ENCODE data around the gene METAP1.
A peak's percentile ranks its signal among the peaks of the same experiment; 100 is the strongest.
"Not testable (repeated sequence)": the region's sequence is repeated elsewhere in the genome, so short reads cannot be mapped to it uniquely, and the experiment has no call there.

Gene METAP1

GRCh38 chr4:98995183-98996055, at the start of gene METAP1:
TSS of gene METAP1 (plus strand) at chr4:98995721. CDS start at chr4:98995754, 33 bp downstream.
- DNase-seq (ENCODE audit: low read depth): peak; percentile 84

GRCh38 chr4:98946359-98946758, 49.2 kb upstream of the METAP1 start:
- no peak for DNase-seq (ENCODE audit: low read depth)

GRCh38 chr4:98950925-98951324, 44.6 kb upstream of the METAP1 start:
- no peak for DNase-seq (ENCODE audit: low read depth)

GRCh38 chr4:98951710-98952109, 43.8 kb upstream of the METAP1 start:
- DNase-seq (ENCODE audit: low read depth): no peak

DNA sequence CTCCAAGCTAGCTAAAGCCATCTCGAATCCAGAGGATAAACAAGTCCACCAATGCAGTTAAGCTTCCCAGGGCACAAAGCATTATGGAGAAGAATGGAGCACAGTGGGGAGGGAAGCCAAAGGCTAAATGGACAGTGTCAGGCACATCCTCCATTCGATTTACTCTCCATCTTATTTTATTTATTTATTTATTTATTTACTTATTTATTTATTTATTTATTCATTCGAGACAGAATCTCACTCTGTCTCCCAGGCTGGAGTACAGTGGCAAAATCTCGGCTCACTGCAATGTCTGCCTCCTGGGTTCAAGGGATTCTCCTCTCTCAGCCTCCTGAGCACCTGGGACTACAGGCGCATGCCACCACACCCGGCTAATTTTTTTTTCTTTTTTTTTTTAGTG, 40.3 kb upstream of the METAP1 start:
- DNase-seq (ENCODE audit: low read depth): no peak

GRCh38 chr4:98958065-98958464, 37.5 kb upstream of the METAP1 start:
- no peak for DNase-seq (ENCODE audit: low read depth)

GRCh38 chr4:98959411-98959810, 36.1 kb upstream of the METAP1 start:
- DNase-seq (ENCODE audit: low read depth): no peak

GRCh38 chr4:98961770-98962169, 33.8 kb upstream of the METAP1 start:
- no peak for DNase-seq (ENCODE audit: low read depth)

DNA sequence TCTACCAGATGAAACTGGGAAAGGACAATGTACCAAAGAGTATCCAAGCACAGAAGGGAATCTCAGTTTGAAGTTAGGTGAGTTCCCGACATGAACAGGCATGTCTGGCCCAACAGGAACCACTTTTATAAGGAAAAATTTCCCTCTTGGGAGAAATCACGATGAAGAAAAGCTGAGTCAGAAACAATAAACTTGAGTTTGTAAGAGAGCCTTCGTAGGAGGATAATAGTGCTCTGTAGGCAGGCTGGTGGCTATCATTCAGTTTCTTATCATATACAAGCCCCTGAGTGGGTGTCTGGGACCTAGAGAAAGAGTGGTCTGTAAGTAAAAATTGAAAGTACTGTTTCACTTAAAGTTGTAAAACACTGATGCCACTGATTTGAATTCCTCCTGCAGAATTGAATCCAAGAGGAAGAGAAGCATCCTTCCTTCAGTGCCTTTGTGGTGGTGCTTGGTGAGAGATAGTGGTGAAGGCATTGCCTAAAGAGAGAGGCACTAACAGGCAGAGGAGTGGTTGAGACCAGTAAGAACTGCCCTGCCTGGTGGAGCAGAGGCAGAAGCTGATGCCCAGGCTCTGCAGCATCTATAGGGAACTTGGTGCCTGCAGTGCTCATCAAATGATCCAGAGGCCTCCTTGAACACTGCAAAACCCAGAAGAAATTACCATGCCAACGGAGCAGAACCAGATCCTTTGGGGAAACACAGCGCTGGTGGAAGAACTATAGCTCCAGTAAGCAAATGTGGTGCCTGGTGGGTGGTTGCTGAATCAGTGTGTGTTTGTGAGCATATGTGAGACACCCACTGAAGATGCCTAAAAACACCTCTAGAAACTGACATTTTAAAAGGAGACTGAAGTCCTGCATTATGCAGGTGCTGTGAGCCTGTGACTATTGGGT, 31.7 kb upstream of the METAP1 start:
- no peak for DNase-seq (ENCODE audit: low read depth)

DNA sequence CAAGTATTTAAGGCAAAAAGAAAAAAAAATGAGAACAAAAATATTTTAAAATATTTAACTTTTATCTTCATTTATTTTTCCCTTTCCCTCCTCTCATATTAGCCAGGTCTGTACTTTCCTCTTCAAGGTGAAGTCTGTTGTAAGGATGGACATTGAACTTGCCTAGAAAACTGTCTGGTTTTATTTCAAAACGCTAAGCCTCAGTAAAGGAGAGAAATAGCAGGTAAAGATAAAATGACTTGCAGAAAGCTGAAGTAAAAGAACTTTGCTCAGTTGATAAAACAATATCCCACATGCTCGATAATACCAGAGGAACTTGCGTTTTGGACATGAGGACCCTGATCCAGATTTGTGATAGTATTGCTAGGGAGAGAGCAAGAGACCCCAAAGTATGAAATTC, 28.6 kb upstream of the METAP1 start:
- no peak for DNase-seq (ENCODE audit: low read depth)

DNA sequence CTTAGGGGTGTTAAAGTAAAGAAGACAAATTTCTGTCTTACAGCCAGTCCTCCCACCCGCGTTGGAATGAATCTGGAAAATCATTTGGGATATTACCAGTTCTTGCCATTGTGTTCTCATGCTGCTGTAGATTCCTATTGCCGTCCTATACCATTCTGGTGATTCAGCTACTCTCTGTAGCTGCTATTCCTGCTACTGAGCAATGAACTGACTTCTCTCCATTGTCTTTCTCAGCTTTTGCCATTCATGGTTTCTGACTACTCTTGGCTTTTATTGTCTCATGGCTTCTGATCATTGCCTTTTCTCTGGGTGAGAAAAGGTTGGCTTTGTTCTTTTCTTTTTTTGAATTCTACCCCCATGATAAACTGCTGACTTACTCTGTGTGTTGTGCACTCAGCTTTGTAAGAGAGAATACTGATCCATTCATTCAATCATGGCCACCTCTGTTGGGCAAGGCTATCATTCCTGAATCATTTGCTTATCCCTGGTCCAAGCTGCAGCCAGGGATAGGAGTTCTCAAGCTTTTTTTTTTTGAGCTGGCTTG, 27.7 kb upstream of the METAP1 start:
- DNase-seq (ENCODE audit: low read depth): no peak

- DNase-seq (ENCODE audit: low read depth): no peak
Observed at GRCh38 chr4:98969878-98970785, 25.4 kb upstream of the METAP1 start.

- DNase-seq (ENCODE audit: low read depth): no peak
Observed at GRCh38 chr4:98976716-98977115, 18.8 kb upstream of the METAP1 start.

DNA sequence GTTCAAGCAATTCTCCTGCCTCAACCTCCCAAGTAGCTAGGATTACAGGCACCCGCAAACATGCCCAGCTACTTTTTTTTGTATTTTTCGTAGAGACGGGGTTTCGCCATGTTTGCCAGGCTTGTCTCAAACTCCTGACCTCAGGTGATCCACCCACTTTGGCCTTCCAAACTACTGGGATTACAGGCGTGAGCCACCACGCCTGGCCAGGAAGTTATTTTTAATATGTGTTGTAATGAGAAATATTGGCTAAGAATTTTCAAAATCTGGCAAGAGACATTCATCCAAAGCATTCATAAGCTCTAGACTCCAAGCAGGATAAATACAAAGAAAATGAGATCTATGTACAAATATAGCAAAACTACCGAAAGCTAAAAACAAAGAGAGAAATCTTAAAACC, 18.0 kb upstream of the METAP1 start:
- DNase-seq (ENCODE audit: low read depth): no peak

DNA sequence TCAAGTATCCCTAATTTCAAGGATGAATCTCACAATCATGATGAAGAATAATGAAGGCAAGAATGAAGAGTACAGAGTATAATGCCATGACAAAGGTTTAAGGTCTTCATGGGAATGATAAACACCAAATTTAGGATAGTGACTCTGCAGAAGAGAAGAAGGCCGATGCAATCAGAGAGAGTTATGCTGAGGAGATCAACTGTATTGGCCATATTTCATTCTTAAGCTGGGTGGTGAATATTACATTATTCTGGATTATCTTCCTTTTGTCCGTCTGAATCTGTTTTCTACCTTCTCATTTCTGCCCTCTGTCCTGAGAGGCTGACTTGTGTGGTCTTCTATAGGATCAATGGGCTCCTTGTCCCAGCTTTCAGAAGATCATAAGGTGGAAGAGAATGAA, 7.8 kb upstream of the METAP1 start:
- no peak for DNase-seq (ENCODE audit: low read depth)

DNA sequence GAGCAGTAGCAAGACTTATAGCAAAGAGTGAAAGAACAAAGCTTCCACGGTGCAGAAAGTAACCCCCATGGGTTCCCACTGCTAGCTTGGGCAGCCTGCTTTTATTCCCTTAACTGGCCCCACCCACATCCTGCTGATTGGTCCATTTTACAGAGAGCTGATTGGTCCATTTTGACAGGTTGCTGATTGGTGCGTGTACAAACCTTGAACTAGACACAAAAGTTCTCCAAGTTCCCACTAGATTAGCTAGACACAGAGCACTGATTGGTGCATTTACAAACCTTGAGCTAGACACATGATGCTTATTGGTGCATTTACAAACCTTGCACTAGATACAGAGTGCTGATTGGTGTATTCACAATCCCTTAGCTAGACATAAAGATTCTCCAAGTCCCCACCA, 2.7 kb upstream of the METAP1 start:
- not testable (repeated sequence) for DNase-seq (ENCODE audit: low read depth)

DNA sequence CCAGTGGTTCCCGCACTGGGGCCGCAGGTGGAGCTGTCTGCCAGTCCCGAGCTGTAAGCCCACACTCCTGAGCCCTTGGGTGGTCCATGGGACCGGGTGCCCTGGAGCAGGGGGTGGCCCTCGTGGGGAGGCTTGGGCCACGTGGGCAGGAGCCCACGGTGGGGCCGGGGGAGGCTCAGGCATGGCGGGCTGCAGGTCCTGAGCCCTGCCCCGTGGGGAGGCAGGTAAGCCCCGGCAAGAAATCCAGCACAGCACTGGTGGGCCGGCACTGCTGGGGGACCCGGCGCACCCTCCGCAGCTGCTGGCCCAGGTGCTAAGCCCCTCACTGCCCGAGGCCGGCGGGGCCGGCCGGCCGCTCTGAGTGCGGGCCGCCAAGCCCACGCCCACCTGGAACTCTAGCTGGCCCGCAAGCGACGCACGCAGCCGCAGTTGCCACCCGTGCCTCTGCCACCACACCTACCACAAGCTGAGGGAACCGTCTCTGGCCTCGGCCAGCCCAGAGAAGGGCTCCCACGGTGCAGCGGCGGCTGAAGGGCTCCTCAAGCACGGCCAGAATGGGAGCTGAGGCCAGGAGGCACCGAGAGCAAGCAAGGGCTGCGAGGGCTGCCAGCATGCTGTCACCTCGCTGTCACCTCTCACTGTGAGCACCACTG, 2.0 kb upstream of the METAP1 start:
- DNase-seq (ENCODE audit: low read depth): no peak

DNA sequence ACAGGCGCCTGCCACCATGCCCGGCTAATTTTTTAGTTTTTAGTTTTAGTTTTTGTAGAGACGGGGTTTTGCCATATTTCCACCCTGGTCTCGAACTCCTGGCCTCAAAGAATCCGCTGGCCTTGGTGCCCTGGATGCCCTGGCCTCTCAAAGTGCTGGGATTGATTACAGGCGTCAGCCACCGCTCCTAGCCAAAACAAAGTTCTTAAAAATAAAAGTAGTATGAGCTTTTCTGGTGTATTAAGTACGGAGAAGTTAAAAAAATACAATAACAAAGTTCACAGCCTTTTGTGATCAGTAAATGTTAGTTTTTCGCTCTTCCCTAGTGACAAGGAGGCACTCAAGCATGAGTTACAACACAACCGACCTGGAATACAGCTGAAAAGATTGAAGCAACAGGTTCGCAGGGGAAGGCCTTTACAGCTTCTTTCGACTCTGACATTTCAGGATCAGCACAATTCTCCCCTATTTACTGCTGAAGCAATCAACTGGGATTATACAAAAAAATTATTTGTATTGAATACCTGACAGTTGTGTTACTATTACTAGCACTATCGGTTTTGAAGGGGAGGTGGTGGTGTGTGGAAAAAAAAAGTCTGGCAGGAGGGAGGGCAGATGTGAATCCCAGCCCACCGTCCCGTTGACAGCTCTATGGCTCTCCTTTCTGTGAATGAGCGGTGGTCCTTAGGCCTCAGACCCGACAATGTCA, 893 bp upstream of the METAP1 start:
- no peak for DNase-seq (ENCODE audit: low read depth)

- DNase-seq (ENCODE audit: low read depth): no peak
Observed at GRCh38 chr4:98996056-98996764, 689 bp downstream of the METAP1 start.

GRCh38 chr4:98996765-98997068, 1.2 kb downstream of the METAP1 start:
- no peak for DNase-seq (ENCODE audit: low read depth)

Measured in stimulated activated CD8-positive, alpha-beta memory T cell treated with anti-CD3 and anti-CD28 coated beads, Interleukin-15, amount 100 ng/mL, for 24 hours (primary cell).